Smooth muscle cell (in vitro differentiated cells): ENCODE measurements around the gene ERAS. TPM values are rescaled to one million over a fixed set of nuclear protein-coding genes. Genes with fewer than 3 reads are reported as not detected.

Source experiments
- DNase-seq: peaks from one replicate; lab custom pipeline; 2025; ENCODE audit not compliant: unreplicated experiment; lab: John Stamatoyannopoulos, UW
- H2AFZ ChIP-seq: fragments of 200-600 bp; sonication (generic); 2 replicates; pipeline ENCODE4 v1.6.0; 2016; ENCODE audit warnings: antibody characterized with exemption, low read depth, mild to moderate bottlenecking
- H3F3A ChIP-seq: fragments of 200-600 bp; sonication (generic); 2 replicates; pipeline ENCODE4 v1.6.0; 2017; ENCODE audit warnings: antibody characterized with exemption, low read depth
- H3K27ac ChIP-seq: fragments of 200-600 bp; sonication (generic); 2 replicates; pipeline ENCODE4 v1.5.1; 2016; ENCODE audit warnings: low read depth, mild to moderate bottlenecking
- H3K27me3 ChIP-seq: fragments of 200-600 bp; sonication (generic); 2 replicates; pipeline ENCODE4 v1.6.1; 2016; ENCODE audit warnings: low read depth, mild to moderate bottlenecking
- H3K36me3 ChIP-seq: fragments of 200-600 bp; sonication (generic); 2 replicates; pipeline ENCODE4 v1.5.1; 2016; ENCODE audit warnings: low read depth
- H3K4me1 ChIP-seq: fragments of 200-600 bp; sonication (generic); 2 replicates; pipeline ENCODE4 v1.5.1; 2016; ENCODE audit warnings: low read depth
- H3K4me2 ChIP-seq: fragments of 200-600 bp; sonication (generic); 2 replicates; pipeline ENCODE4 v1.6.0; 2016; ENCODE audit warnings: mild to moderate bottlenecking
- H3K4me3 ChIP-seq: fragments of 200-600 bp; sonication (generic); 2 replicates; pipeline ENCODE4 v1.5.1; 2016; ENCODE audit warnings: mild to moderate bottlenecking
- H3K79me2 ChIP-seq: fragments of 200-600 bp; sonication (generic); 2 replicates; pipeline ENCODE4 v1.6.0; 2016; ENCODE audit warnings: low read depth, mild to moderate bottlenecking
- H3K9ac ChIP-seq: fragments of 200-600 bp; sonication (generic); 2 replicates; pipeline ENCODE4 v1.6.0; 2016; ENCODE audit warnings: low read depth
- H3K9me3 ChIP-seq: fragments of 200-600 bp; sonication (generic); replicated peaks from 2 replicates; pipeline ENCODE4 v1.5.1; 2016; ENCODE audit warnings: low read depth
- H4K20me1 ChIP-seq: fragments of 200-600 bp; sonication (generic); 2 replicates; pipeline ENCODE4 v1.6.0; 2016; ENCODE audit warnings: low read depth
- CTCF ChIP-seq: fragments of 200-600 bp; sonication (generic); IDR thresholded peaks from 2 replicates; pipeline ENCODE4 v1.5.1; 2017; ENCODE audit warnings: borderline replicate concordance, mild to moderate bottlenecking, antibody characterized with exemption; ENCODE audit not compliant: insufficient read depth, poor library complexity, severe bottlenecking
- WGBS: methylation state at CpG from one replicate; pipeline ENCODE4 v1.1.7; 2016; ENCODE audit warnings: low lambda C conversion rate; 5-methylcytosine and 5-hydroxymethylcytosine counted together
- polyA plus RNA-seq: library from polyadenylated mRNA; unstranded; fragments of >200 nt; fragmentation: Nextera tagmentation; extraction: Ambion mirVana; gene quantifications from 2 replicates; pipeline ENCODE4 v1.2.1, GENCODE V29; 2016
- total RNA-seq: library from RNA; depleted of rRNA; stranded (reverse); fragments of >200 nt; gene quantifications from 2 replicates; pipeline ENCODE4 v1.2.3, GENCODE V29; 2014

ERAS gene, protein sequence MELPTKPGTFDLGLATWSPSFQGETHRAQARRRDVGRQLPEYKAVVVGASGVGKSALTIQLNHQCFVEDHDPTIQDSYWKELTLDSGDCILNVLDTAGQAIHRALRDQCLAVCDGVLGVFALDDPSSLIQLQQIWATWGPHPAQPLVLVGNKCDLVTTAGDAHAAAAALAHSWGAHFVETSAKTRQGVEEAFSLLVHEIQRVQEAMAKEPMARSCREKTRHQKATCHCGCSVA
- total RNA-seq = not detected in 2 replicates
- not detected in 2 replicates for polyA plus RNA-seq

DNA sequence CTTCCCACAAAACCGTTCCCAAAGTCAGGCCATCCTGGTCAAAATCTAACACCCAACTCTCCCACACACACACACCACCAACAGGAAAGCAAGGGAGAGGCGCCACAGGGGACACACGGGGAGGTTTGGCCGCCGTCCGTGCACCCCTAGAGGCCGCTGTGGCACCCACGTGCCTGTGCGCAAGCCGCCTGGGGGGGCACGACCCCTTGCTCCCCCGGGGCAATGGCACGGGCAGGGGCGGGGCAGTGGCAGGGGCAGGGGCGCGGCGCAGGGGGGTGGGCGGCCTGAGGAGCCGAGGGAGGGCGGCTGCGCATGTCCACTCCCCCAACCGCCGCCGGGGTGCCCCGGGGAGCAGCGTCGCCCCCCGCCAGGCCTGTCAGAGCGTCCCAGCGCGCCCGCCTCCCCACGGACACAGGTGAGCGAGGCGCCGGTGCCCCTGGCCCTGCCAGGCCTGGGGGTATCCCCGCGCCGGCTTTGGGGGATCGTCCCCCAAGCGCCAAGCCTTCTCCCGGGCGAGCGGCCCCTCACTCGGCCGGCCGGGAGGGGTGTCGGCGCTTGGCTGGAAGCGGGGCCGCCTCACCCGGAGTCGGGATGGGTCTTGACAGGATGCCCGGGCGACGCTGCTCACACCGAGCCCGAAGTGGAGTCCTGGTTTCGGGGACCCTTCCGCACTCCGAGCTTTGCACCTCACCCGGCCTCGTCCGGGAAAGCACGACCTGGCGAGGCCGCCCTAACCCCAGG, at the start of gene ERAS:
Gene ERAS (plus strand): TSS at position 379 of the 741 bp plus-strand sequence. CDS start 2,611 bp downstream, outside the sequence.
- Histone ChIP-seq H3K27ac (no peak within 1 kb of the TSS), H4K20me1 (no peaks in the 10 kb centered on the region), H3K4me2 (no peak within 1 kb of the TSS), H3K36me3 (peaks cover 2% of the 10 kb centered on the region), H2AFZ (no peak within 1 kb of the TSS), H3K4me1 (no peaks in the 10 kb centered on the region), H3K27me3 (peaks cover 11% of the 10 kb centered on the region), H3K79me2 (no peaks in the 10 kb centered on the region), H3F3A (no peaks in the 10 kb centered on the region), H3K4me3 (no peak within 1 kb of the TSS), H3K9me3 (no peaks in the 10 kb centered on the region), H3K9ac (no peak within 1 kb of the TSS)
- TF ChIP-seq CTCF = no peak
- DNase-seq = no peak
- WGBS = 86% methylated on average over 31 of the region's 67 CpGs

GRCh38 chrX:48776818-48777439, 49.4 kb upstream of the ERAS start:
- Histone ChIP-seq H4K20me1 (no peaks in the 10 kb centered on the region), H2AFZ (no peak overlapping the region), H3K79me2 (no peaks in the 10 kb centered on the region), H3K4me1 (no peaks in the 10 kb centered on the region), H3K36me3 (no peaks in the 10 kb centered on the region), H3K27ac (no peak overlapping the region), H3K27me3 (no peaks in the 10 kb centered on the region), H3K9me3 (no peaks in the 10 kb centered on the region), H3K9ac (no peak overlapping the region), H3F3A (no peaks in the 10 kb centered on the region), H3K4me3 (no peak overlapping the region), H3K4me2 (no peak overlapping the region)
- TF ChIP-seq CTCF = no peak
- 78% methylated on average over 13 of the region's 13 CpGs for WGBS
- no peak for DNase-seq

DNA sequence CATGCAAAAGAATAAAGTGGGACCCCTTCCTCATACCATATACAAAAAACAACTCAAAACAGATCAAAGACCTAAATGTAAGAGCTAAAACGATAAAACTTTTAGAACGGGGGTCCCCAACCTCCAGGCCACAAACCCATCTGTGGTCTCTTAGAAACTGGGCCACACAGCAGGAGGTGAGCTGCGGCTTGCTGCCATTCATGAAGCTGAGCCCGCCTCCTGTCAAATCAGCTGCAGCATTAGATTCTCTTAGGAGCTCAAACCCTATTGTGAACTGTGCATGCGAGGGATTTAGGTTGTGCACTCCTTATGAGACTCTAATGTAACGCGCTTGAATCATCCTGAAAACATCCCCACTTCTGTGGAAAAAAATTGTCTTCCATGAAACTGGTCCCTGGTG, 46.9 kb upstream of the ERAS start:
- H3K4me3 ChIP-seq = no peak overlapping the region
- H3K9me3 ChIP-seq = no peaks in the 10 kb centered on the region
- no peaks in the 10 kb centered on the region for H3K4me1 ChIP-seq
- H3K27ac ChIP-seq = no peak overlapping the region
- H3K79me2 ChIP-seq = no peaks in the 10 kb centered on the region
- no peaks in the 10 kb centered on the region for H3K27me3 ChIP-seq
- no peak overlapping the region for H3K4me2 ChIP-seq
- no peak overlapping the region for H3K9ac ChIP-seq
- H2AFZ ChIP-seq = no peak overlapping the region
- no peaks in the 10 kb centered on the region for H3F3A ChIP-seq
- 82% methylated on average over 7 of the region's 7 CpGs for WGBS
- no peaks in the 10 kb centered on the region for H3K36me3 ChIP-seq
- DNase-seq = no peak
- no peaks in the 10 kb centered on the region for H4K20me1 ChIP-seq
- no peak for TF ChIP-seq CTCF
